Activated CD4-positive, alpha-beta T cell treated with anti-CD3 and anti-CD28 coated beads, Interleukin-2, Interleukin-6, amounts not matched to agents 100 ng/mL and 50 ng/mL, durations not matched to agents 16 hours and 8 hours (primary cell): ENCODE measurements around the gene IFNA1.
"Not testable (repeated sequence)": the region's sequence is repeated elsewhere in the genome, so short reads cannot be mapped to it uniquely, and the experiment has no call there.

Experiments
- DNase-seq: peaks from one replicate; pipeline ENCODE4 v3.0.0-alpha.2; 2020

Gene IFNA1

DNA sequence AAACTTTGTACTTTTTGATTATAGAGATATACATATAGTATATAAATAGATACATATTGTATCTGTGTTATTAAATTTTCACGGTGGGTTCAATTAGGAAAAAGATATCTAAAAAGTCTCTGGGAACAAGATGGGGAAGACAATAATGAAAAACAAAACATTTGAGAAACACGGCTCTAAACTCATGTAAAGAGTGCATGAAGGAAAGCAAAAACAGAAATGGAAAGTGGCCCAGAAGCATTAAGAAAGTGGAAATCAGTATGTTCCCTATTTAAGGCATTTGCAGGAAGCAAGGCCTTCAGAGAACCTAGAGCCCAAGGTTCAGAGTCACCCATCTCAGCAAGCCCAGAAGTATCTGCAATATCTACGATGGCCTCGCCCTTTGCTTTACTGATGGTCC is at the start of gene IFNA1:
IFNA1 (plus strand) TSS at position 301 of the 400 bp plus-strand sequence; CDS start at position 370, 69 bp downstream.
- DNase-seq: no peak

DNA sequence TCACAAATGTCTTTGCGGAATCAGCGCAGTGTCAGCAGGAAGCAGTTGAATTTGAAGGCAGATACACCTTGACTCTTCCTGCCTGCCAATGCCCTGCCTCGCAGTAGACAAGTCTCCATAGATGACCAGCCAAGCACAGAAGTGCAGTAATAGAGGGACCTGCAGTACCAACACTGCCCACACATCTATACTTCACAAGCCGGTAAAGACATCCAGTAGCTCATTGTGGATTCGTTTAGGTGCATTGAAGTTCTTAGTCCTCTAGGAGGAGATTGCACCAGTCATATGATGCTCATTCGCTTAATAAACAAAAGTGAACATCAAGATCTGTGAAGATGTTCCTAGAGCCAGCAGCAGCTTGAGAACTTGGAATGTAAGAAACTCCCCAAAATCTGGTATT is 48.0 kb upstream of the IFNA1 start:
- DNase-seq: no peak

GRCh38 chr9:21395778-21396717 is 44.2 kb upstream of the IFNA1 start:
- DNase-seq: peak; percentile 53

DNA sequence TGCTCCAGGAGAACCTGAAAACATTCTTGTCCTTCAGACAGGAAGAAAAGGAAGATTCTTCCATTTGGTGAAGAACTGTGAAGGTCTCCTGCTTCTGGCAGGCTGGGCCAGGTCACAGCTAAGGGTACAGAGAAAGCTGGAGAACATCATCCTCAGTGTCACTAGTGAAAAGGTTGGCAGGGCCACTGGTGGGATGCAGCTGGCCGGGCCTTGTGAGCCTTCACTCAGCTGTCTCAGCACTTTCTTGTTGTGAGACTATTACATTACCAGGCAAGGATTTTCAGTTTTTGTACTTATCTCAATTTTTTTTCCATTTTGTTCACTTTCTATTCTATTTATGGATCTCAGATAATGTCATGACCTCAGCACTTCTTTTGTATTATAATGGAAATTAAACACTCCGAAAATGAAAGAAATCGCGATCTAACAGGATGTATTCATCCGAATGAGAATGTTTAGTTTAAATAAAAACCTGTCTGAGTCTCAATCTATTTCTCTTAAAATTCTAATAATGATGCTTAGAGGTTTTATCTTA is 41.2 kb upstream of the IFNA1 start:
- no peak for DNase-seq

GRCh38 chr9:21399956-21400355 is 40.3 kb upstream of the IFNA1 start:
- DNase-seq: no peak

DNA sequence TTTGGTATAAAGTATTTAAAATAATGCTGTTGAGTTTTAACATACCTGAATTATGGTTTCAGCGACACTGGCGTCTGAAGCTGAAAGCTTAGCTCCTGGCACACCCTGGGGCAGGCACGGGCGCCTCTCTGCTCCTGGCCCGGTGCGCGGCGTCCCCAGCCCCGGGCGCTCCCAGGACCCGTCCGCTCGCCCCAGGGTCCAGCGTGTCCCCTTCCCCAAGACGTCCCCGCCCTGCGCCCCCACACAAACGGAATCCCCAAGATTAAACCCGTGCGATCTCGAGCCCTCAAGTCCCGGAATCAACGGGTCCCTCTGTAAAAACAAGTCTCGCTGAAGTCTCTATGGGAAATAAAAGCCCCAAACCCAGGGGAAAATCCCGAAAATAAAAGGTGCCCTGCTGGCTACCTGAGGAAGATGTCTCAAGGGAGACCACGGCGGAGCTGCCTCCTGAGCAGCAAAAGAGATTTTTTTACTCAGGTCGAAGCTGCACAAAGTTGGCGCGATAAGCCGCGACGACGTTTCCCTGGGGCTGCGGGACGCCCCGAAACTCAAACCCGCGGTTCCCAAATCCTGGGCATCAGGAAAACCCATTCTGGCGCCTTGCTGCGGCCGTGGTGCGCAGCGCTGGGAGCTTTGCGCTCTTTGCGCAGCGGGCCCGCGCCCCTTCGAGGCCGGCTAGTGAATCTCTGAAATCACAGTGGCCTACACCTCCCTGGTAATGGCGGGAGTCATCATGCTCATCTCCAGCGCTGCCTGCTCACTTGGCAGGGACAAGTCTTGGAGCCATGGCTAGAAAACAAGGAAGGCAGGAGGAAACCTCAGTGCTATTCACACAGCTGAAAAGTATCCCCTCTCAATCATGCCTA is 37.6 kb upstream of the IFNA1 start:
- DNase-seq: no peak

DNA sequence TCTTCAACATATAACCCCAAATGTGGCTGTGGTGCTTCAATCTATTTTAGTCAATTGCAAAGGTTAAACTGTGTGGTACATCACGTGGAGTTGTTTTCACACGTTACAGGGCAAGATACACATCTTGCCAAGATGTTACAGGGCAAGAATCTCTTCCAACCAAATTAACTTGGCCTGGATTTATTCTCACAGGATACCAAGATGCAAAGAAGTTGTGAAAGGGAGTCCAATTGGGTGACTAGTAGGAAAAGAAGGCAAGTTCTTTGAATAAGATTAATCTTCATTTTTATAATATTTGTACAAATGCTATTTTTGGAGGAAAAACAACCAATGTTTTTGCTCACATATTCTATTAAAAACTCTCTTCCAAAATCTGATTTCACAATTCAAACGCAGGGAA is 36.1 kb upstream of the IFNA1 start:
- DNase-seq: no peak

DNA sequence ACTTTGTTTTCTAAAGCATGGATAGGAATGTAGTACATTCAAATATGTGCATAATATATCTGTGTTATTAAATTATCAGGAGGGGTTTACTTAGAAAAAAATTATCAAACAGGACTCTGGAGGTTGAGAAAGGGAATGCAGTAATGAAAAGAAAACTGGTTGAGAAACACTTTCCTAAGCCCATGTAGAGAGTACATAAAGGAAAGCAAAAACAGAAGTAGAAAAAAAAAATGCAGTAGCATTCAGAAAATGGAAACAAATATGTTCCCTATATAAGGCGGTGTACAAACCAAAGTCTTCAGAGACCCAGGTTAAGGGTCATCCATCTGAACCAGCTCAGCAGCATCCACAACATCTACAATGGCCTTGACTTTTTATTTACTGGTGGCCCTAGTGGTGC is 31.4 kb upstream of the IFNA1 start, which contains the start of gene IFNA8:
IFNA8 (plus strand) TSS at position 301 of the 400 bp plus-strand sequence; CDS start at position 361, 60 bp downstream.
- DNase-seq: no peak

DNA sequence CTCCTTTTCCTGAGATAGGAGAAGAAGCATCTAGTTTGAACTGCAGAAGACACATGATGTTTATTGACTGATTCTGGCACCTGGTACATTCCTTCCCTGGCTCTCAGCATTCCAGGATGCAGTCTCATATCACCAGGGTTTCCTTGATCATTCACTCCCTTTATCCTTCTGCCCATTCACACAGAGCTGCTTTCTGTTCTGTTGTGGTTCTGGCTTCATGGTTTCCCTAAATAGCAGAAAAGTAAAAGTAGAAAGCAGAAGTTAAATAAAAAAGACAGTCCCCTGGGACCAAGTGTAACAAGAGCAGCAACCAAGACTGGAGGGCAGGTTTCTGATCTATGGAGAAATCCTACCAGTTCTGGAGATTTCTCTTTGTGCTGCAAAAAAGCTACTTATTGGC is 28.1 kb upstream of the IFNA1 start:
- no peak for DNase-seq

GRCh38 chr9:21413151-21413550 is 27.1 kb upstream of the IFNA1 start:
- DNase-seq: no peak

- DNase-seq: peak; percentile 8
Observed at GRCh38 chr9:21413624-21414023, 26.6 kb upstream of the IFNA1 start.

GRCh38 chr9:21414220-21414940 is 25.9 kb upstream of the IFNA1 start:
- no peak for DNase-seq

DNA sequence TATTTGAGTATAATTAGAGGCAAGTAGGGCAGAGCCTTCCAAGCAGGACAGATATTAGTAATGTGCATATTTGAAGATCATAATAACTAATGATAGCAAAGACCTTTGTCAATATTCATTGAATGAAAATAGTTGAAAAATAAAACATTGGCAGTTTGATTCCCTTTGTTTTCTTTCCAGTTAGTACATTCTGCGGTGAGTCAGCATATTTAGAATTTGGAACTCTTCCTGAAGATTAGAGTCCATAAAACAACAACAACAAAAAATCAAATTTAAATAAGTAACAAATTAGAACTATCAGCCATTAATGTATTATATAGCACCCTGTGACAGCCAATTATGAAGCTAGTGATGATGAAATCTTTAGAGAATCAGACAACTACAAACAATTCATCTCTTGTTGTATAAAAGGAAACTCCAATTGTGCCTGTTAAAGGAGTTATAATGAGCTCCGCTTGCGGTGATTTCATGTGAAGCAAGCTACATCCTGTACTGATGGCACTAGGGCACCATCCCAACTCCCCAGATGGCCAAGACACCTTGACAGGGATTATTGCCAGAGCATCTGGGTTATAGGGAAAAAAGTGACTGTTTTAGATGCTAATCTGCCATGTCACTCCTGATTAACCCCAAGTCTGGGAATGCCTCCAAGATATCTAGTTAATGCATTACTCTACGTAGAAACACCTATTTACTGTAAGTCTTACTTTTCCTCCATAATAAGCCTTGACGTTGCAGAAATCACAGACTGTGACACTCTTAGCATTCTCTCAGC is 24.6 kb upstream of the IFNA1 start:
- no peak for DNase-seq

DNA sequence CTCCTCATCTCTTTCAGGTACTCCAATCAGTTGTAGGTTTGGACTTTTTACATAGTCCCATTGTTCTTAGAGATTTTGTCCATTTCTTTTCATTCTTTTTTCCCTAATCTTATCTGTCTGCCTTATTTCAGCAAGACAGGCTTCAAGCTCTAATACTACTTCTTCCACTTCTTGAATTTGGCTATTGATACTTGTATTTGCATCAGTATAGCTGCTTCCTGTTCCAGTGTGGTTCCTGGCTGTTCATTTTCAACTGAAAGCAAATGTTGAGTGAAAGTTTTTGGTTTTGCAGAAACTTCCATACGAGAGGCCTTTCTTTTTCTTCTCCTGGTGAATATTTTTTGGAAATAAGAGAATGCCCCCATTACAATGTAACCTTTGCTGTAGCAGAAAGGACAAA is 12.0 kb upstream of the IFNA1 start:
- no peak for DNase-seq

DNA sequence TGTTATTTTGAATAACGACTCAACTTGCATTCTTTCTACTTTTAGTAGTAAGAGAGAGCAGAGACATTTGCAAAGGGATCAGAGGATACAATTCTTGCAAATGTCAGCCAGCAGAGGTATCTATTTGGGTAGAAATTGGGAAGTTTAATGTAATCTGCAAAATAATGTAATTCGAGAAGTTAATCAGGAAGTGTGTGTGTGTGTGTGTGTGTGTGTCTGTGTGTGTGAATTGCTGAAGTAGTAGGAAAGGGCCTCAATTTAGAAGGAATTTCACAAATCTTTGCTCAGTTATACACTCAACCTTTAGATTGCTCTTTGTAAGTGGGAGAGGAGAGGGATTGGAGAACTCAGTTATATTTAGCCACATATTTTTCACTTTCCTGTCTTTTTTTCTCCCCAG is 11.0 kb upstream of the IFNA1 start:
- no peak for DNase-seq

DNA sequence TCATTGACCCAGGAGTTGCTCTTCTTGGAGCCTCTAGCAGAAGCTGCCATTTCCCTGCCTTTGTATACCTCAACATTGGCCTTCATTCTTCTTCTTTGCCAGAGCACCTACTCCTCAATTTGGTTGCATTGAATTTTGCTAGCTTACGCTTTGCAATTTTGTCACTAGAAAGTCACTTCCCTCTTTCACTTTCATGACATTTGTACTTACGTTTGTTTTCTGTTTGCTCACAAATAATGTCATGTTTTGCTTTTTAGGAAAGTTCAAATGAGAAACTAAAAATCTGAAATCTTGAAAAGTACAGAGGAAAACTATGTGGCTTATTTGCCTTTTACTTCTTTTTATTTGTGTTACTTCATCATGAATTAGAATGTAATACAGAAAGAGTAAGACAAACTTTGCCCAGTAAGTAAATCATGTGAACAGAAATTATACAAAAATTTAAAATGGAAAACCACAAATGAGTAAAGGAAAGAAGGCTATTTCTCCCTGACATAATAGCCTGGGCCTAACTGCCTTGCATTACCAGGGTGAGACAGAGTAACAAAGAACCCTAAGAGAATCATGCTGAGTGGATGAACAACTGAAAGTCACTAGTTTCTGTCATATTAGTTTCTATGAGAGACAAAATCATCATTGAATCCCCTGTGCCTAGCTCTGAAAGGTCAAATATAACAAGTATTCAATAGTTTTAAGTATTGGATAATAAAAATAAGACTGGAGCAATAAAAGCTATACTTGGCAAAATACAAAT is 7.4 kb upstream of the IFNA1 start:
- DNase-seq: no peak

GRCh38 chr9:21434202-21435014 is 5.8 kb upstream of the IFNA1 start:
- DNase-seq: peak; percentile 43

DNA sequence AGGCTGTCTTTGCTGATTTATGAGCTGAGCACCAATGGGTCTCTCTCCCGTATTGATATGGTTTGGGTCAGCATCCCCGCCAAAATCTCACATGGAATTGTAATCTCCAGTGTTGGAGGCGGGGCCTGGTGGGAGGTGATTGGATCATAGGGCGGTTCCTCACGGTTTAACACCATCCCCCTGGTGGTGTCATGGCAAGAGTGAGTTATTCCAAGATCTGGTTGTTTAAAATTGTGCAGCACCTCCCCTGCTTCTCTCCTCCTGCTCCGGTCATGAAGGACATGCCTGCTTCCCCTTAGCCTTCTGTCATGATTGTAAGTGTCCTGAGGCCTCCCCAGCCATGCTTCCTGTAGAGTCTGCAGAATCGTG is 5.2 kb upstream of the IFNA1 start:
- DNase-seq: not testable (repeated sequence)

- peak; percentile 17 for DNase-seq
Observed at GRCh38 chr9:21443849-21444625, 3.8 kb downstream of the IFNA1 start.
